Measurements from ENCODE around the gene STN1.
A peak's percentile ranks its signal among the peaks of the same experiment; 100 is the strongest.

Gene STN1, protein sequence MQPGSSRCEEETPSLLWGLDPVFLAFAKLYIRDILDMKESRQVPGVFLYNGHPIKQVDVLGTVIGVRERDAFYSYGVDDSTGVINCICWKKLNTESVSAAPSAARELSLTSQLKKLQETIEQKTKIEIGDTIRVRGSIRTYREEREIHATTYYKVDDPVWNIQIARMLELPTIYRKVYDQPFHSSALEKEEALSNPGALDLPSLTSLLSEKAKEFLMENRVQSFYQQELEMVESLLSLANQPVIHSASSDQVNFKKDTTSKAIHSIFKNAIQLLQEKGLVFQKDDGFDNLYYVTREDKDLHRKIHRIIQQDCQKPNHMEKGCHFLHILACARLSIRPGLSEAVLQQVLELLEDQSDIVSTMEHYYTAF

GRCh38 chr10:103918053-103918846, at the start of gene STN1:
Gene STN1, minus strand, starts transcription at chr10:103918184. Its CDS starts 590 bp downstream, at chr10:103917594.
- DNase-seq (ENCODE audit: low read depth) = peak; percentile 85
- peak within 1 kb of the TSS; percentile 86 for H3K4me3 ChIP-seq (ENCODE audit: low read depth, low read length)
- TF ChIP-seq CTCF (IDR thresholded peaks at IDR 0.05; ENCODE audit: low read depth, low read length, missing control alignments) = peak; percentile 14

- no peak for TF ChIP-seq CTCF (IDR thresholded peaks at IDR 0.05; ENCODE audit: low read depth, low read length, missing control alignments)
- H3K4me3 ChIP-seq (ENCODE audit: low read depth, low read length) = peak overlapping the region; percentile 100
- DNase-seq (ENCODE audit: low read depth) = no peak
These were observed 49.6 kb upstream of the STN1 start for GRCh38 chr10:103967448-103968071.

- TF ChIP-seq CTCF (IDR thresholded peaks at IDR 0.05; ENCODE audit: low read depth, low read length, missing control alignments) = no peak
- peak; percentile 55 for DNase-seq (ENCODE audit: low read depth)
- H3K4me3 ChIP-seq (ENCODE audit: low read depth, low read length) = peak within 1 kb of the TSS; percentile 100
These were observed 48.9 kb upstream of the STN1 start, which contains the start of gene SLK for GRCh38 chr10:103966671-103967447. Gene SLK, plus strand, starts transcription at chr10:103967140. Its CDS starts 606 bp downstream, at chr10:103967746.

DNA sequence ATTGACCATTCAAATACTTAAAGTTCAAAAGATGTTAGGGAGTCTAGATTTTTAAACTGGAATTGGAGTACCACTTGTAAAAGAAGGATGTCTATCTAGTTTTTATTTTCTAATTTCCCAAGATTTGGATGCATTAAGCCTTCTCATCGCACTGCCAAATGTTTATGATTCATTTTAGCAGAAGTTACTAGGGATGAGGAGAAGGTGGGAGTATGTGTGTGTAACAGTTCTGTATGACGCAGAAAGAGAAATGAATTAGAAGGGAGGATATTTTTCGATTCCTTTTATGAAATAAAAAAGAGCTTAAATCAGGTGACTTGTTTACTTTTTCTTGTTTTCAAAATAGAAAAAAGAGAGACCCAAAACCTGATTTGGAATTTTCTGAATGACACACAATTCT, 42.1 kb upstream of the STN1 start:
- H3K4me3 ChIP-seq (ENCODE audit: low read depth, low read length) = no peak overlapping the region
- no peak for TF ChIP-seq CTCF (IDR thresholded peaks at IDR 0.05; ENCODE audit: low read depth, low read length, missing control alignments)
- DNase-seq (ENCODE audit: low read depth) = no peak

GRCh38 chr10:103958996-103959395, 41.0 kb upstream of the STN1 start:
- H3K4me3 ChIP-seq (ENCODE audit: low read depth, low read length) = no peak overlapping the region
- DNase-seq (ENCODE audit: low read depth) = no peak
- TF ChIP-seq CTCF (IDR thresholded peaks at IDR 0.05; ENCODE audit: low read depth, low read length, missing control alignments) = no peak

GRCh38 chr10:103954543-103954942, 36.6 kb upstream of the STN1 start:
- H3K4me3 ChIP-seq (ENCODE audit: low read depth, low read length) = no peak overlapping the region
- TF ChIP-seq CTCF (IDR thresholded peaks at IDR 0.05; ENCODE audit: low read depth, low read length, missing control alignments) = no peak
- no peak for DNase-seq (ENCODE audit: low read depth)
